GM12874 (cell line): ENCODE measurements around the gene SRRD.

Experiments used
- TF ChIP-seq, protein P1 (sequence below): IDR thresholded peaks from 2 replicates; pipeline ENCODE4 v1.5.1; 2011; ENCODE audit warnings: low read depth, mild to moderate bottlenecking, control low read depth, low read length, moderate library complexity; ENCODE audit not compliant: insufficient read depth

The SRRD gene

GRCh38 chr22:26536056-26536761, 52.5 kb downstream of the SRRD start:
- TF ChIP-seq, protein P1, sequence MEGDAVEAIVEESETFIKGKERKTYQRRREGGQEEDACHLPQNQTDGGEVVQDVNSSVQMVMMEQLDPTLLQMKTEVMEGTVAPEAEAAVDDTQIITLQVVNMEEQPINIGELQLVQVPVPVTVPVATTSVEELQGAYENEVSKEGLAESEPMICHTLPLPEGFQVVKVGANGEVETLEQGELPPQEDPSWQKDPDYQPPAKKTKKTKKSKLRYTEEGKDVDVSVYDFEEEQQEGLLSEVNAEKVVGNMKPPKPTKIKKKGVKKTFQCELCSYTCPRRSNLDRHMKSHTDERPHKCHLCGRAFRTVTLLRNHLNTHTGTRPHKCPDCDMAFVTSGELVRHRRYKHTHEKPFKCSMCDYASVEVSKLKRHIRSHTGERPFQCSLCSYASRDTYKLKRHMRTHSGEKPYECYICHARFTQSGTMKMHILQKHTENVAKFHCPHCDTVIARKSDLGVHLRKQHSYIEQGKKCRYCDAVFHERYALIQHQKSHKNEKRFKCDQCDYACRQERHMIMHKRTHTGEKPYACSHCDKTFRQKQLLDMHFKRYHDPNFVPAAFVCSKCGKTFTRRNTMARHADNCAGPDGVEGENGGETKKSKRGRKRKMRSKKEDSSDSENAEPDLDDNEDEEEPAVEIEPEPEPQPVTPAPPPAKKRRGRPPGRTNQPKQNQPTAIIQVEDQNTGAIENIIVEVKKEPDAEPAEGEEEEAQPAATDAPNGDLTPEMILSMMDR, result no peak

DNA sequence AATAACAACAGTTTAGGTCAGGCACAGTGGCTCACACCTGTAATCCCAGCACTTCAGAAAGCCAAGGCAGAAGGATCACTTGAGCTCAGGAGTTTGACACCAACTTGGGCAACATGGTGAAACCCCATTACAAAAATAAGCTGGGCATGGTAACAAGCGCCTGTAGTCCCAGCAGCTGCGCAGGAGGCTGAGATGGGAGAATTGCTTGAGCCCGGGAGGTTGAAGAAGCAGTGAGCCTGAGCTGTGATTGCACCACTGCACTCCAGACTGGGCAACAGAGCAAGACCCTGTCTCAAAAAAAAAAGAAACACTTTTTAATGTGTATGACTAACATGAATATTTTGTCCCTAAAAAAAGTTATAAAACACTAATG, 53.1 kb downstream of the SRRD start:
- TF ChIP-seq, protein P1, result no peak

DNA sequence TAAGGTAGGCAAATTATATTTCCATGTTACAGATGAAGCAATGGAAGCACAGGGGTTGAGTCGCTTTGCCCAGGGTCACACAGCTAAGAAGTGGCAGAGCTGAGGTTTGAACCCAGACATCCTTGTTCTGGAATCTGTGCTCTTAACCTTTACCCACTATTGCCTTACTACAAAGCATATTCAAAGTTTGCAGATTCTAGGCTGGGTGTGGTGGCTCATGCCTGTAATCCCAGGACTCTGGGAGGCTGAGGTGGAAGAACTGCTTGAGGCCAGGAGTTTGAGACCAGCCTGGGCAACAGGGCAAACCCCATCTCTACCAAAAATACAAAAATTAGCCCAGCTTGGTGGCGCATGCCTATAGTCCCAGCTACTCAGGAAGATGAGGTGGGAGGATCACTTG, 56.4 kb downstream of the SRRD start:
- TF ChIP-seq, protein P1, result no peak

- TF ChIP-seq, protein P1, result no peak
These were observed 57.6 kb downstream of the SRRD start for GRCh38 chr22:26541167-26541819.

- TF ChIP-seq, protein P1, result no peak
These were observed 59.2 kb downstream of the SRRD start for GRCh38 chr22:26542831-26543230.
